Keratinocyte (primary cell): Measurements from ENCODE around the gene DHCR7. TPM values are rescaled to one million over a fixed set of nuclear protein-coding genes. Genes with fewer than 3 reads are reported as not detected.

ENCODE experiments used
- DNase-seq: peaks from one replicate; pipeline ENCODE4 v3.0.0-alpha.2; 2011; ENCODE audit warnings: low read depth, missing footprints, low spot score
- FAIRE-seq: peaks from 2 replicates; lab custom pipeline; 2011; peaks lifted over from hg19 to GRCh38; lab: Jason Lieb, UNC
- H2AFZ ChIP-seq: 2 replicates; pipeline ENCODE4 v1.6.0; 2012; ENCODE audit warnings: low read length, control low read depth, inconsistent platforms; ENCODE audit not compliant: control insufficient read depth
- H3K27ac ChIP-seq: 2 replicates; pipeline ENCODE4 v1.5.1; 2011; ENCODE audit warnings: low read length; ENCODE audit not compliant: control insufficient read depth, insufficient read depth
- H3K27me3 ChIP-seq: 3 replicates; pipeline ENCODE4 v1.6.0; 2011; ENCODE audit warnings: low read length; ENCODE audit not compliant: control insufficient read depth, insufficient read depth; ENCODE audit errors: extremely low read depth
- H3K36me3 ChIP-seq, 2 experiments: 2 replicates in 1 of 2; 3 replicates in 1 of 2; pipeline ENCODE4 v1.5.1; 2011; ENCODE audit warnings: low read length in 2 of 2, mild to moderate bottlenecking in 1 of 2; ENCODE audit not compliant: control insufficient read depth in 2 of 2, insufficient read depth in 2 of 2; ENCODE audit errors: extremely low read depth in 1 of 2
- H3K4me1 ChIP-seq: 3 replicates; pipeline ENCODE4 v1.5.1; 2011; ENCODE audit warnings: low read length; ENCODE audit not compliant: control insufficient read depth, insufficient read depth; ENCODE audit errors: extremely low read depth
- H3K4me2 ChIP-seq: 3 replicates; pipeline ENCODE4 v1.6.0; 2011; ENCODE audit warnings: low read depth, low read length; ENCODE audit not compliant: control insufficient read depth, insufficient read depth; ENCODE audit errors: extremely low read depth
- H3K4me3 ChIP-seq, 3 experiments: fragments of 200-600 bp in 1 of 3; sonication (generic) in 1 of 3; 2 replicates in 2 of 3; 3 replicates in 1 of 3; pipeline ENCODE4 v1.5.1; 2011 to 2016; ENCODE audit warnings: low read length in 3 of 3, mild to moderate bottlenecking in 3 of 3, control low read depth in 2 of 3, inconsistent platforms in 1 of 3, low read depth in 1 of 3, mixed read lengths in 1 of 3, mixed run types in 1 of 3, moderate library complexity in 1 of 3; ENCODE audit not compliant: control insufficient read depth in 2 of 3, insufficient read depth in 2 of 3; ENCODE audit errors: extremely low read depth in 1 of 3
- H3K79me2 ChIP-seq: 2 replicates; pipeline ENCODE4 v1.6.0; 2012; ENCODE audit warnings: low read length; ENCODE audit not compliant: control insufficient read depth, insufficient read depth
- H3K9ac ChIP-seq: 3 replicates; pipeline ENCODE4 v1.6.0; 2011; ENCODE audit warnings: low read length; ENCODE audit not compliant: control insufficient read depth, insufficient read depth; ENCODE audit errors: extremely low read depth
- H3K9me1 ChIP-seq: 3 replicates; pipeline ENCODE4 v1.6.0; 2011; ENCODE audit warnings: low read length; ENCODE audit not compliant: control insufficient read depth, insufficient read depth; ENCODE audit errors: extremely low read depth
- H3K9me3 ChIP-seq: 2 replicates; pipeline ENCODE4 v1.5.1; 2012; ENCODE audit warnings: low read depth, low read length; ENCODE audit not compliant: control insufficient read depth
- H4K20me1 ChIP-seq: 3 replicates; pipeline ENCODE4 v1.6.0; 2011; ENCODE audit warnings: low read length; ENCODE audit not compliant: control insufficient read depth, insufficient read depth; ENCODE audit errors: extremely low read depth
- CTCF ChIP-seq, 3 experiments: IDR thresholded peaks in 1 of 3; conservative IDR thresholded peaks in 1 of 3; optimal IDR thresholded peaks in 1 of 3; 2 replicates in 2 of 3; 3 replicates in 1 of 3; pipeline versions ENCODE3 to v1.5.1; 2011; ENCODE audit warnings: low read length in 3 of 3, mild to moderate bottlenecking in 3 of 3, moderate library complexity in 2 of 3, control low read depth in 1 of 3, inconsistent platforms in 1 of 3; ENCODE audit not compliant: insufficient read depth in 2 of 3; ENCODE audit errors: extremely low read depth in 1 of 3
- EZH2 ChIP-seq: IDR thresholded peaks from one replicate; pipeline ENCODE4 v1.6.1; 2012; ENCODE audit warnings: inconsistent platforms, mild to moderate bottlenecking, low read length, moderate library complexity
- dilution Hi-C: fragments of 300-500 bp; cut with MboI; formaldehyde crosslinking; loops from one replicate; pipeline ENCODE4 v1.7.0; 2020; ENCODE audit warnings: low sequenced_read_pairs; ENCODE audit not compliant: extremely low pct_ligation_motif_present
- polyA plus RNA-seq, 5 experiments: library from polyadenylated mRNA; depleted of rRNA in 3 of 5; stranded (reverse) in 3 of 5; stranded (forward) in 1 of 5; unstranded in 1 of 5; fragments of >200 nt; gene quantifications; 1 replicate in 1 of 5; 2 replicates in 3 of 5; 3 replicates in 1 of 5; pipeline versions ENCODE4 v1.2.1 to v1.2.3, GENCODE V29; 2011 to 2012; ENCODE audit warnings: missing spikeins in 2 of 5, low read depth in 1 of 5, low replicate concordance in 1 of 5

The DHCR7 gene
- polyA plus RNA-seq, 1 donor (not counting 4 experiments of a cell fraction or from before 2014, with no cell fraction given), result 143 TPM

DNA sequence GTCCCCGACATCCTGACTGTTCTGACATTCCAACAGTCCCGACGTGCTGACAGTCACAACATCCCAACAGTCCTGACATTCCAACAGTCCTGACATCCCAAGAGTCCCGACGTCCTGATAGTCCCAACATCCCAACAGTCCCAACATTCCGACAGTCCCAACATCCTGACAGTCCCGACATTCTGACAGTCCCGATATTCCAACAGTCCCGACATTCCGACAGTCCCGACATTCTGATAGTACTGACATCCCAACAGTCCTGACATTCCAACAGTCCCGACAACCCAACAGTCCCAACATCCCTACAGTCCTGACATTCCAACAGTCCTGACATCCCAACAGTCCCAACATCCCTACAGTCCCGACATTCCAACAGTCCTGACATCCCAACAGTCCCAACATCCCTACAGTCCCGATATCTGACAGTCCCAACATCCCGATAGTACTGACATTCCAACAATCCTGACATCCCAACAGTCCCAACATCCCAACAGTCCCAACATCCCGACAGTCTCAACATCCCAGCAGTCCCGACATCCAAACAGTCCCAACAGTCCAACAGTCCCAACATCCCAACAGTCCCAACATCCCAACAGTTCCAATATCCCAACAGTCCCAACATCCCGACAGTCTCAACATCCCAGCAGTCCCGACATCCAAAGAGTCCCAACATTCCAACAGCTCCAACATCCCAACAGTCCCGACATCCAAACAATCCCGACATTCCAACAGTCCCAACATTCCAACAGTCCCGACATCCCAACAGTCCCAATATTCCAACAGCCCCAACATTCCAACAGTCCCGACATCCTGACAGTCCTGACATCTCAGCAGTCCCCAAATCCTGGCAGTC is 60.2 kb downstream of the DHCR7 start:
- H3K36me3 ChIP-seq, result no peaks in the 10 kb centered on the region
- H2AFZ ChIP-seq, result no peak overlapping the region
- peaks cover 32% of the 10 kb centered on the region for H3K27me3 ChIP-seq
- H3K4me2 ChIP-seq, result no peak overlapping the region
- FAIRE-seq, result no peak
- no peaks in the 10 kb centered on the region for H3K4me1 ChIP-seq
- H3K9me1 ChIP-seq, result no peaks in the 10 kb centered on the region
- DNase-seq, result no peak
- no peaks in the 10 kb centered on the region for H3K79me2 ChIP-seq
- H3K4me3 ChIP-seq, result no peak overlapping the region
- TF ChIP-seq CTCF (optimal IDR thresholded peaks at IDR 0.05 in 1 of 3, IDR thresholded peaks at IDR 0.05 in 1 of 3, conservative IDR thresholded peaks at IDR 0.05 in 1 of 3; ENCODE audit: extremely low read depth in 1 of 3, insufficient read depth in 2 of 3, low read length in 3 of 3) (no peak), EZH2 (no peak)
- no peak overlapping the region for H3K9ac ChIP-seq
- no peaks in the 10 kb centered on the region for H3K9me3 ChIP-seq
- dilution Hi-C loops, result no loop called here
- no peaks in the 10 kb centered on the region for H4K20me1 ChIP-seq
- no peak overlapping the region for H3K27ac ChIP-seq

DNA sequence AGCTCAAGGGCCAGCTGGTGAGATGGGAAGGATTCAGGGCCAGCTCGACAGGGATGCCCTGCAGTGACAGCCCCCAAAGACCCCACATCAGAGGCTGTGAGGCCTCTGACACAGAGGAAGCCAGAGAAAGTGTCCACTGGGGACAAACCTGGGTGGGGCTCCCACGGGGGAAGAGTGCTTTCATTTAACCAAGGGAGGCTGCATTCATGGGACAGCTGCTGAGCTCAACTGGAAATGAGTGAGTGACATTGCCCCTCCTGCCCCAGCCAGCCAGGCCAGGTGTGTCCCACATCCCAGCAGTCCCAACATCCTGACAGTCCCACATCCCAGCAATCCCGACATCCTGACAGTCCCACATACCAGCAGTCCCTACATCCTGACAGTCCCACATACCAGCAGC is 61.0 kb downstream of the DHCR7 start:
- FAIRE-seq (no peak), DNase-seq (no peak)
- Histone ChIP-seq H3K4me1 (no peaks in the 10 kb centered on the region), H3K9ac (no peak overlapping the region), H3K9me1 (no peaks in the 10 kb centered on the region), H3K27ac (no peak overlapping the region), H3K9me3 (no peaks in the 10 kb centered on the region), H3K36me3 (no peaks in the 10 kb centered on the region), H4K20me1 (no peaks in the 10 kb centered on the region), H3K4me2 (no peak overlapping the region), H2AFZ (no peak overlapping the region), H3K4me3 (no peak overlapping the region), H3K79me2 (no peaks in the 10 kb centered on the region), H3K27me3 (peaks cover 24% of the 10 kb centered on the region)
- TF ChIP-seq CTCF (optimal IDR thresholded peaks at IDR 0.05 in 1 of 3, IDR thresholded peaks at IDR 0.05 in 1 of 3, conservative IDR thresholded peaks at IDR 0.05 in 1 of 3; ENCODE audit: extremely low read depth in 1 of 3, insufficient read depth in 2 of 3, low read length in 3 of 3) (no peak), EZH2 (no peak)
- dilution Hi-C loops, result no loop called here
